ENCODE results near the gene HELB.

The HELB gene

DNA sequence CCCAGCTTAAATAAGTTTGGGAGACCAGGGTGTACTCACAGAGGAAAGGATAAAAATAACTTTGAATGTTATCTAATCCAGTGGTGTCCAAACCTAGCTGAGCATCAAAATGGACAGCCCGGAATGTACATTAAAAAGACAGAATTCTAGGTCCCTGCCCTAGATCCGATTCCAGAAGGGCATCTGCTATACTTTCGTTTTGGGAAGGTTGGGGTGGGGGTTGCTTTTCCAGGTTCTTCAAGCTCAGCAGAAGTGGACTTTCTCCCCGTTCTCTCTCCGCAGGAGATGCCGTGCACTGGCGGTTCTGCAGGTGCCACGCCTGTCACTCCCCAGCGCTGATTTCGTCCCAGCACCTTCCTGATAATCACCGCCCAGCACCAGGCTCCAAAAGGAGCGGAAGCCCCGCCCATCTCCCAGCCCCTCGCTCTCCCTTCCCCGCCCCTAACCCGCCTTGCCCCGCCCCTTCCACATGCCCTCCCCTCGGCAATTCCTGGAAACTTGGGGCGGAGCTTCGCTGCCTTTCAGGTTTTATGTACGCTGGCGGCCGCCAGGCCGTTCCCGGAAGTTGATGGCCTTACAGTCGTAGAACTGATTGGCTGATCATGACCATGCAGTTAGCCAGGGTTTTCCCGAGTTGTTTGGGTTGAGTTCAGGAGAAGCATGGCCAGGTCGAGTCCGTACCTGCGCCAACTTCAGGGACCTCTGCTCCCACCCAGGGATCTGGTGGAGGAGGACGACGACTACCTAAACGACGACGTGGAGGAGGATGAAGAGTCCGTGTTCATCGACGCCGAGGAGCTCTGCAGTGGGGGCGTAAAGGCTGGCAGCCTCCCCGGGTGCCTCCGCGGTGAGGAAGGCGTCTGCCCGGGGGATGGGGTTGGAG lies at the start of gene HELB:
TSS of gene HELB (plus strand) at position 550 of the 883 bp plus-strand sequence. CDS start at position 661, 111 bp downstream.
- DNase-seq, result peak; percentile 97

- no peak for DNase-seq
Observed at GRCh38 chr12:66252771-66253170, 49.5 kb upstream of the HELB start.

GRCh38 chr12:66255737-66256136 lies 46.6 kb upstream of the HELB start:
- DNase-seq, result no peak

GRCh38 chr12:66258011-66258410 lies 44.3 kb upstream of the HELB start:
- DNase-seq, result no peak

DNA sequence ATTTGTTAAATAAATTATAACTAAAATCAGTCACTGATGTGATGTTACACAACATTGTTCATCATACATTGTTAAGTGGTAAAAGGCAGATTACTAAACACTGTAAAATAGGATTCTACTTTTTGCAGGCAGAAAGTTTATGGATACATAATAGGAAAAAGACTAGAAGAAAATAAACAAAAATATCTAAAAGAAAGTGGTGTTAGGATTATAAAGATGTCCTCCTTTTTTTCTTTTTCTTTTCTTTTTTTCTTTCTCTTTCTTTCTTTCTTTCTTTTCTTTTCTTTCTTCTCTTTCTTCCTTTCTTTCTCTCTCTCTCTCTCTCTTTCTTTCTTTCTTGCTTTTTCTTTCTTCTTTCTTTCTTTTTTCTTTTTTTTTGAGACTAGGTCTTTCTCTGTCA lies 39.6 kb upstream of the HELB start:
- no peak for DNase-seq

DNA sequence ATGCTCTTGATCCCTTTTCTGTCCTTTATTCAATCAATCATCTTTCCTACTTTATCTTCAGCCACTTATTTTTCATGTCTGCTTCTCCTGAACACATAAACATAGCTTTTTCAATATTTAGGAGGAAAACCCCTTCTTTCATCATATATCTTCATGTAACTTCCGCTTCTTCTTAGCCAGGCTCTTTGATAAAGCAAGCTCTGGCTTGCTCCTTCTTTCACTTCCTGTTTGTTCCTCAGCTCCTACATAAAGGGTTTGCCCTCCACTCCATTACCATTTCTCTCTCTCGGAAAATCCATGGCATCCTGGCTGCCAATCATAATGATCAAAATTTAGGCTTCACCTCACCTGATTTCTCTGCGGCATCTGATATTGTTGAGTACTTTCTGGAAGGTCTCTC lies 33.7 kb upstream of the HELB start:
- DNase-seq, result peak; percentile 5

- no peak for DNase-seq
Observed at GRCh38 chr12:66269142-66269541, 33.2 kb upstream of the HELB start.

GRCh38 chr12:66269757-66270383 lies 32.4 kb upstream of the HELB start:
- DNase-seq, result peak; percentile 66

GRCh38 chr12:66270613-66271012 lies 31.7 kb upstream of the HELB start:
- DNase-seq, result no peak

- no peak for DNase-seq
Observed at GRCh38 chr12:66272650-66273049, 29.6 kb upstream of the HELB start.

- DNase-seq, result no peak
Observed at GRCh38 chr12:66273147-66273546, 29.1 kb upstream of the HELB start.

DNA sequence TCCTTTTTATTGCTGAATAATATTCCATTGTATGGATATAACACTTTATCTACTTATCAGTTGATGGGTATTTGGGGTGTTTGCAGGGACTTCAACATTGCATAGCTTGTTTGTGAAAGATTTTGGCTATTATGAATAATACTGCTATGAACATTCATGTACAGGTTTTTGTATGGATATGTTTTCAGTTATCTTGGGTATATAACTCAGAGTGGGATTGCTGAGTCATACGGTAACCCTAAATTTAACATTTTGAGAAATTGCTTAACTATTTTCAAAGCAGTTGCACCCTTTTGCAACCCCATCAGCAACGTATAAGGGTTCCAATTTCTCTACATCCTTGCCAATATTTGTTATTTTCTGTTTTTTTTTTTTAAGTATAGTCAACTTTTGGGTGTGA lies 27.3 kb upstream of the HELB start:
- DNase-seq, result no peak

DNA sequence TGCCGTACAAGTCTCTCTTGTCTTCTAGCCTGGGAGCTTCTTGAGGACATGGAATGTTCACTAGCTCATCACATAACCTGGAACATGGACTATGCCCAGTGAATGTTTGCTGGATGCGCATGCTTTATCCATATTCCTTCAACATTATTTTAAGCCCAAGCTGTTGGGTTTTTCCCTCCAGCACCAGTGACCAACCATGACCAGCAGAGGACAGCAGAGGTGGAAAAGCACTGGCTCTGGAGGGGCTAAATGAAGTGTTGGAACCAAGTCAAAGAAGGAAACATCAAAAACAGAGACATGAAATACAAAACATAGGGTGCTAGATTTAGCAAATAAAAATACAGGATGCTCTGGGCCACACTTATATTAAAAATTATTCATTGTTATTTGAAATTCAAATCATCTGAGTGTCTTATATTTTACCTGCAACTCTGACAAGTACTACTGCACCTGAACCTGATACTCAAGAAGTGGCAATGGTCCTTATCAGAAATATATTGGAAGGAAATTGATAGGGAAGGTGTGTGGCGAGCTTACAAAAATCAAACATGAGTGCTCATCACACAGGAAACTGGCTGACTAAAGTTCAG lies 23.1 kb upstream of the HELB start:
- DNase-seq, result peak; percentile 66

DNA sequence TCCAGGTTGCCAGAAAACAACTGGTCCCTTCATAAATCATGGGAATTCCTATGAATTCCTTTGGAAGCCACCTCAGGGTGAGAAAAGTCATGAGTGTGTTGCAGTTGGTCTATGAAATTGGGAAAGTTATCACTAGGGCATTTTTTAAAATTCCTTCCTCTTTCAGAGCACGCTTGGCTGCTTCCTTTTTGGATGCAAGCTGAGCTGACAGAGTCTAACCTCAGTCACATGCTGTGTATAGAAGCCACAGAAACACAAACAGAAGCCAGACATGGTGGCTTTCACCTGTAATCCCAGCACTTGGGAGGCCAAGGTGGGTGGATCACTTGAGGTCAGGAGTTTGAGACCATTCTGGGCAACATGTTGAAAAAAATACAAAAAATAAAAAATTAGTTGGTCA lies 21.7 kb upstream of the HELB start:
- no peak for DNase-seq

GRCh38 chr12:66282244-66282643 lies 20.0 kb upstream of the HELB start:
- DNase-seq, result no peak

DNA sequence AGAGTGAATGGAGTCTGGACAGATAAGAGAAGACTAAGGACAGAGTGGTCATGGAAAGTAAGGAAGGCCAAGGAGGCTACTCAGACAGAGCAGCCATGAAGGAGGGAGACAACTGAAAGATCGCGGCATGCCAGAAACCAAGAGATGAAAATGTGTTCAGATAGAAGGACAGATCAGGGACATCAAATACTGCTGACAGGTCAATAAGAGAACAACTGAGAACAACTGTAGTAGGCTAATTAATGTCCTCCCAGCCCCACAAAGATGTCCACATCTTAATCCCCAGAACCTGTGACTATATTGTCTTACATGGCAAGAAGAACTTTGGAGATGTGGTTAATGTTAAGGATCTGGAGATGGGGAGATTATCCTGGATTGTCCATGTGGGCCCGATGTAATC lies 15.0 kb upstream of the HELB start:
- DNase-seq, result no peak

GRCh38 chr12:66288121-66288520 lies 14.2 kb upstream of the HELB start:
- peak; percentile 84 for DNase-seq

DNA sequence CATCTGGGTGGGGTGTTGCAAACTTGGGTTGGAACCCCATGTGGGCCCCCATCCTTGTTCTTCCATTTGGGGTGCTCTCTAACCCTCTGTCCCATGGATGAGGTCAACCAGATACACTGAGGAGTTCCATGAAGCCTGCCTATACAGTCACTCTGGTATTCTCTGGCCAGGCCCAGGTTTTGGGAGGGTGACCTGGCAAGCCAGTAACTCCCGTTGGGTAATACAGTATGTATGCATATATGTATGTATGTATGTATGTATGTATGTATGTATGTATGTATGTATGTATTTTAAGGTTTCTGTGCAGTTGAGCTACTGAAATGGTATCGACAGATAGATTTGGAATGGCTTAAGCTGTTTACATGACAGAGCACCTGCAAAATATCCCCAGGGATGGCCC lies 12.8 kb upstream of the HELB start:
- DNase-seq, result no peak

- DNase-seq, result peak; percentile 52
Observed at GRCh38 chr12:66290716-66291200, 11.5 kb upstream of the HELB start.

- no peak for DNase-seq
Observed at GRCh38 chr12:66296176-66296683, 6.1 kb upstream of the HELB start.

DNA sequence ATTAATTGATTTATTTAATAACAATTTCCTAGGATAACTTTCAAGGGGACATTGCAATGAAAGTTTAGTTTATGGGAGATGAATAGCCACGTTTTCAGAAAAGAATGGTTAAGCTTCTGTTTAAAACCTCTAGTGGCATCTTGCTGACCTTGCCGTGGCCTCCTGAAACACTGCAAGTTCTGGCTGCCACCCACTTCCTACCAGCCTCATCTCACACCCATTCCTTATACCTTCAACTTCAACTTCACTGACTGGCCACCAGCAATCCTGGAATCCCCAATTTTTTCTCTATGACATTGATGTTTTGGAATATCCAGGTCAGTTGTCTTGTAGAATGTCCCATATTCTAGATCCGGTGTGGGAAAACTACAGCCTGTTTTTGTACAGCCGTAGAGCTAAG lies 5.2 kb upstream of the HELB start:
- no peak for DNase-seq

GRCh38 chr12:66297923-66298322 lies 4.4 kb upstream of the HELB start:
- DNase-seq, result no peak

DNA sequence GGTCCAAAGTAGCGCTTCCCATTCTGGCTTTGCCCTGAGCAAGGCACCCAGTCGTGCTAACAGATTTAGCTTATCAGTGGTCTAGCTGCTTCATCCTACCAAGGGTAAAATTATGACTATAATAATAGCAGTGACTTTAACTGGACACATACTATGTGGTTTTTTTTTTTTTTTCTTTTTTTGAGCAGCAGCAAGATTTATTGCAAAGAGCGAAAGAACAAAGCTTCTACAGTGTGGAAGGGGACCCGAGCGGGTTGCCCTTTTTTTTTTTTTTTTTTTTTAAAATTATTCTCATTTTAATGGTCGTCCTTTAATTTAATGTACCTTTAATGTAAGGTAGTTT lies 505 bp downstream of the HELB start:
- DNase-seq, result no peak

DNA sequence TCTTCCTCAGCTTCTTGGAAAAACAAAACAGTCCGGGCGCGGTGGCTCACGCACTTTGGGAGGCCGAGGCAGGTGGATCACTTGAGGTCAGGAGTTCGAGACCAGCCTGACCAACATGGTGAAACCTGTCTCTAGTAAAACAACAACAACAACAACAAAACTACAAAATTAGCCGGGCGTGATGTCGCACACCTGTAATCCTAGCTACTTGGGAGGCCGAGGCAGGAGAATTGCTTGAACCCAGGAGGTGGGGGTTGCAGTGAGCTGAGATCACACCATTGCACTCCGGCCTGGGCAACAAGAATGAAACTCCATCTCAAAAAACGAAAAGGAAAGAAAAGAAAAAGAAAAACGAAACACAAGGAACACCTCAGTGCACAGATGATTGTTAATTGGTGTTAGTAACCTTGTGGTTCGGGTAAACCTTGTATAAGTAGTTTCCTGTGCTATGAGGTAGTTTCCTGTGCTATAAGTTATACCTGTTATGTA lies 1.1 kb downstream of the HELB start:
- peak; percentile 76 for DNase-seq
